GM23248 (cell line): ENCODE measurements around the gene UBIAD1.

Experiments used
- EZH2 ChIP-seq: fragments of 200-600 bp; sonication (generic); IDR thresholded peaks from 2 replicates; pipeline ENCODE4 v1.6.1; 2018; ENCODE audit warnings: antibody characterized with exemption, mild to moderate bottlenecking; ENCODE audit not compliant: insufficient read depth, poor library complexity, severe bottlenecking
- EZH2phosphoT487 ChIP-seq: fragments of 200-600 bp; sonication (generic); IDR thresholded peaks from 2 replicates; pipeline ENCODE4 v1.6.1; 2018; ENCODE audit warnings: antibody characterized with exemption, moderate library complexity, mild to moderate bottlenecking, low read depth; ENCODE audit not compliant: insufficient read depth

DNA sequence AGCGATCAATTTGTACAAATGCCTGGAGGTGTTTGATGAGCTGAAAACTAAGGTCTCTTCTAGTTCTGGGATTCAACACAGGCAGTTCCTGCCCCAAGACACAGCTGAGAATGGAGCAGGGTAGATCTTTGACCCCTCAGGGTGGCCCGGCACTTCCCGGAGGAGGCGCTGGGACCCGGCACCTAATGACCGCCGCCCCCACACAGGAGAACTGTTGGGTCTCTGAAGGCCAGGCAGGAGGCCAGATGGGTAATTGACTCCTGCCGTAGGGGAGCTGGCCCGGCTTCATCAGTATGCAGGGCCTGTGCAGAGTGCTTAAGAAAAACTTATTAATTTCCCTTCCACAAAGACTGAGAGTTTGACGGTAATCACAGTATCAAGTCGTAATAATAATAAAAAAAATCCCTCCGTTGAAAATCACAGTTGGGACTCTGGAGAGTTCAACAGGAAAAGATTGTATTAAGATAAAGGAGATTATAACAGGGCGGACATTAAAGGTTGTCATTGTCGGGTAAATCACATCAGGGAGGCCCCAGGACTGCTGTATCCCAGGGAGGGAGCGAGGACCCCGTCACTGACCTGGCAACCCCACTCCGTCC lies 51.7 kb downstream of the UBIAD1 start:
- TF ChIP-seq EZH2phosphoT487 (no peak), EZH2 (no peak)
